AML-193 (cell line): ENCODE data around the gene WDR48.

ENCODE experiments used
- DNase-seq, 2 experiments: peaks; one replicate each; lab custom pipeline; 2025; lab: John Stamatoyannopoulos, UW

Gene WDR48

GRCh38 chr3:39124876-39125840, 73.3 kb downstream of the WDR48 start:
- no peak for DNase-seq

GRCh38 chr3:39125841-39126500, 74.2 kb downstream of the WDR48 start:
- no peak for DNase-seq

GRCh38 chr3:39126532-39127071, 74.8 kb downstream of the WDR48 start:
- peak; percentile 66 to 70 for DNase-seq

- no peak for DNase-seq
Observed at GRCh38 chr3:39127269-39127907, 75.6 kb downstream of the WDR48 start.

GRCh38 chr3:39127908-39128304, 76.1 kb downstream of the WDR48 start:
- DNase-seq = no peak

- no peak for DNase-seq
Observed at GRCh38 chr3:39128951-39129350, 77.1 kb downstream of the WDR48 start.

GRCh38 chr3:39130026-39130425, 78.2 kb downstream of the WDR48 start:
- no peak for DNase-seq

- DNase-seq = no peak
Observed at GRCh38 chr3:39130693-39131265, 79.0 kb downstream of the WDR48 start.

GRCh38 chr3:39132096-39133092, 80.6 kb downstream of the WDR48 start:
- no peak for DNase-seq

GRCh38 chr3:39133093-39133490, 81.3 kb downstream of the WDR48 start:
- no peak for DNase-seq

- DNase-seq = no peak
Observed at GRCh38 chr3:39133822-39134221, 82.0 kb downstream of the WDR48 start.

GRCh38 chr3:39134305-39134704, 82.5 kb downstream of the WDR48 start:
- no peak for DNase-seq

GRCh38 chr3:39135170-39135805, 83.5 kb downstream of the WDR48 start:
- no peak for DNase-seq

GRCh38 chr3:39136533-39137434, 85.0 kb downstream of the WDR48 start:
- no peak for DNase-seq

GRCh38 chr3:39137435-39137936, 85.7 kb downstream of the WDR48 start:
- no peak for DNase-seq

GRCh38 chr3:39137991-39138803, 86.4 kb downstream of the WDR48 start:
- no peak for DNase-seq

GRCh38 chr3:39138804-39139415, 87.1 kb downstream of the WDR48 start:
- DNase-seq = no peak

- no peak for DNase-seq
Observed at GRCh38 chr3:39139442-39139841, 87.6 kb downstream of the WDR48 start.
